Kidney glomerular epithelial cell (primary cell): ENCODE results near the gene EGFL7.

Source experiments
- DNase-seq: peaks from one replicate; lab custom pipeline; 2025; lab: John Stamatoyannopoulos, UW

Gene EGFL7

GRCh38 chr9:136718345-136719194, 55.9 kb downstream of the EGFL7 start:
- DNase-seq, result no peak

GRCh38 chr9:136719195-136719880, 56.6 kb downstream of the EGFL7 start:
- DNase-seq, result no peak

DNA sequence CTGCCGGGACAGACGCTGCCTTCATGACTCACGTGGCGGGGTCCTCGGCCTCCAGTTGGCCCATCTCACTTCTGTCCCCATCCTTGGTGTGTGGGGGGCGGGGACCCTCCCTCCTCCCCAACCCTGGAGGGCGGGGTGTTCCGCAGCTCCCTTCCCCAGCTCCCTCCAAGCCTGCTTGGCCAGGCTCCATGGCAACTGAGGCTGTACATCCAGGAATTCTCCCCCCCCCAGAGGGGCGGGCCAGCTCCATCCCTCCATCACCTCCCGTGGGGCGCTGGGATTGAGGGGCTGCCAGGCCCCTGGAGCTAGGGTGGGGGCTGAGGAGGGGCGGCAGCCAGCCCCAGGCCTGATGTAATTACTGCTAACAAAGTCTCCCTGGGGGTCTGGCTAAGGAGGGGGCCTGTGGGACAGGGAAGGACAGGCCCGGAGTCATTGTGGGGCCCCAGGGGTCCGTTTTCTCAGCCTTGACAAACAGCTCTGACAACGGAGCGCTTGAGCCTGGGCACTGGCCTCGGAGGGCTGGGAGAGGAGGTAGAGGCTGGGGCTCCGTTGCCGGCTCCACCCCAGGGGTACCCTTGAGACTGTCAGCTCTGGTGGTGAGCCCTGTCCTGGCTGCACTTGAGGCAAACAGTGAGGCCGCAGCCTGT, 57.7 kb downstream of the EGFL7 start:
- no peak for DNase-seq

DNA sequence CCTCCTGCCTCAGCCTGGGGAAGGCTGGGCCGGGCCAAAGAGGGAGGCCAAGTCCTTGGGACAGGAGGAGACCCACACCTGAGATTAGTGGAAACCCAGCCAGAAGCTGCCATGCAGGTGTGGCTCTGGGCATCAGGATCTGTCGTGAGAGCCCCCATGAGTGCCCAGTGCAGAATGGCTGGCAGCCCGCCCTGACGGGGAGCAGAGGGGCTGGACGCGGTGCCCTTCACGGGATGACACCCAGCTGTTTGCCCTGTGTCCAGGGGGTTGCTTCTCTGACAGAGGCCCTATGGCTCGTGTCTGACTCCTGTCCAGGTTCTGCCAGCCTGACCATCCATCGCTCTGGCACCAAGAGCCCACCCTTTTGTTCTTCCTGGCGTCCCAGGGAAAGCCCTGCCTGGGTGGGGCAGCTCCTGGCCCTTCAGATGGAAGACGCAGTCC, 58.2 kb downstream of the EGFL7 start:
- DNase-seq, result no peak

DNA sequence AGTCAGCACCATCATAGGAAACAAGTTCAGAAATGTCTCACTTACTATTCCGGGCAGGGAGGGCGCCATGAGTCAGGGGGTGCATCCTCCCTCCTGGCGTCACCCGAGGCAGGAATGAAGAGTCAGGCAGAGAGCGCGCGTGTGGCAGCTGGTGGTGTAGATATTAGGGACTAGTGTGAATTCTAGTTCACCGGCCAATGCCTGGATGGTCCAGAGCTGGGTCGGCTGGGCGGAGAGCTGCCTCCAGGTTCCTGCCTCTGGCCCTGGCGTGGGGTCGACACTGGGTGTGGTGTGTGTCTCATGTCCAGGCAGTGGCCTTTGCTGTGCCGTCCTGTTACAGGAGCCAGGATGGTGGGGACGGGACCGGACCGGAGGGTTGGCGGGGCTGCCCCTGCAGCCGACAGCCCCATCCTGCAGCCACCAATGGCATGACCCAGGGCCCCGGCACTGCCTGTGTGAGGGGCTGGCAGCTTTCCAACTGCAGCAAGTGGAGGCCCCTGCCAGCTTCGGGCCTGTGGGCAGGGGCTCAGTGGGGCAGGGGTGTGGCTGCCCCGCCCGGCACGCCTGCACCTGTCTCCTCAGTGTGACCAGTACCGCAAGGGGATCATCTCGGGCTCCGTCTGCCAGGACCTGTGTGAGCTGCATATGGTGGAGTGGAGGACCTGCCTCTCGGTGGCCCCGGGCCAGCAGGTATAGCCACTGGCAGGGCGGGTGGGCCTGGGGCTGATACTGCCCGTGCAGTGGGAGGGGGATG, 58.8 kb downstream of the EGFL7 start:
- DNase-seq, result no peak
